HG03108 (cell line): Measurements from ENCODE around the gene ZNF549.
"Not testable (repeated sequence)": the region's sequence is repeated elsewhere in the genome, so short reads cannot be mapped to it uniquely, and the experiment has no call there.

Source experiments
- ATAC-seq: cut with Tn5 transposase; IDR thresholded peaks from one replicate; pipeline ENCODE4 v1.9.1; 2021; ENCODE audit warnings: moderate library complexity; ENCODE audit not compliant: unreplicated experiment

The ZNF549 gene

DNA sequence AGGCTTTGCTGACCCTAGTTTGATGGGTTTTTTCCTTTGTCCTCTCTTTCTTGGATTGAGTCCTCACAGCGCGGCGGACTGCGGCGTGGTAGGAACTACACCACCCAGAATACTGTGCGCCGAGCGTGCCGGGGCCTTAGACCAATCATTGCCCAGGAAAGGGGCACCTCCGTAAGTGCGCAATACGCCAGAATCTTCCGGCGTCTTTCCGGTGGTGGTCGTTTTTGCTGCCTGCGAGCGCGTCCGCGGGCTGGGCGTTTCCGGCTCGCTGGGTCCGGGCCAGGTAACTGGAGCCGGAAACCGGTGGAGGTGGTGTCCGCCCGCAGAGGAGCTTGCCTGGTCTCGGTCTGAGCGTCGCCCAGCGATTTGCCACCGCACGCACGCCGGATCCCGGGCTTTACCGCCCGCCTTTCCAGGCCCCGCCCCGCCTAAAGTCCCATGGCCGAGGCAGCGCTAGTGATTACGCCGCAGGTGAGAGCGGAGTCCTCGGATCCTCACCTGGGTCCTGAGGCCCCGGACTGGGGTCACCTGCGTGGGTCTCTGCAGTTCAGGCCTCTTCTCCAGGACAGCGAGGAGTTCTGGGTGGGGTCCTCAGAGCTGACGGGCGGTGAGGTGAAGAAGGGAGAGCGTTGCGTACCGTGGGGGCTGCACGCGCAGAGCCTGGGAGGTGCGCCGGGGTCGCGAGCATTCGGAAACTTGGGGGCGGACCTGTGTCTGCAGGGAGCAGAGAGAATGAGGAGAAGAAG is at the start of gene ZNF549:
TSS of gene ZNF549 (plus strand) at position 221 of the 746 bp plus-strand sequence. CDS start at position 439, 218 bp downstream.
- ATAC-seq, result peak; percentile 98

- ATAC-seq, result peak; percentile 94
These were observed 39.5 kb upstream of the ZNF549 start, which contains the start of gene ZNF419 for GRCh38 chr19:57487477-57488298. Gene ZNF419, plus strand, starts transcription at chr19:57487750. Its CDS starts 201 bp downstream, at chr19:57487951.

DNA sequence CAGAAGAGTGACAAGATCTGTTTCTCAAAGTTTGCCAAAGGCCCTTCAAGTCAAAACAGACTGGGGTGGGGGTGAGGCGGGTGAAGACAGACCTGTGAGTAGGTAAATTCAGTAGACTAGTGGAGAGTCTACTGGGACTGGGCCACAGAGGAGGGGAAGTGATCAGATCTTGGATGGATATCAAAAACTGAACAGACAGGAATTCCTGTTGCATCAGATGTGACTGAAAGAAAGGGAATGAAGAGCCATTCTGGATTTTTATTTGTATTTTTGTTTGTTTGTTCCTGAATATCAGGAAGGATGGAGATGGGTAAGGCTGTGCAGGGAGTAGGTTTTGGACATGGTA is 38.9 kb upstream of the ZNF549 start:
- not testable (repeated sequence) for ATAC-seq

GRCh38 chr19:57499332-57499679 is 27.9 kb upstream of the ZNF549 start:
- not testable (repeated sequence) for ATAC-seq

DNA sequence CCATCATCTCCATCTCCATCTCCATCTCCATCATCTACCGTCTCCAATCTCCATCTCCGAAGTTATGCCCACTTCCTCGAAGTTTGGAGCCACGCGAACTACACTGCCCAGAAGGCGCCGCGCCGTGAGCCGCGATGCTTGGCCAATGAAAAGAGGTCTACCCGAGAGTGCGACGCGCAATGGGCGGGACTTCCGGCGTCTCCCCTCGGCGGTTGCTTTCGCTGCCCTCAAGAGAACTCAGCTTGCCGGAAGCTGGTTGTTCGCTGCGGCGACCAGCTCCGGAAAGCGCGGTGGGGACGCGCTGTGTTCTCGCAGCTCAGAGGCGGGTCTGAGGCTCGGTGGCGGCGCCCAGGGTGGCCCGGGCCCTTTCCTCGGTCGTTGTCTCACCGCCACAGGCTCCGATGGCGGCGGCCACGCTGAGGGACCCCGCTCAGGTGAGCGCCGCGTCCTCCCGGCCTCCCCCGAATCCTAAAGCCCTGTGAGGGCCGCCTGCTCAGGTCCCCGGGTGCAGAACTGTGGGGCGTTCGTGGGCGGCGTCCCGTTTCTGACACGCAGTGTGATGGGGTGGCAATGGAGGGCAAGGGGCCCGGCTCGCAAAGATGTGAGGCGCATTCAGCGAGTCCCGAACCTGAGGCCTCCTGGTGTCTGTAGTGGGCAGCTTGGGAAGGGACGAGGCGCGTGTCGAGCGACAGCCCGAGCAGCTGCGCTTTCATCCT is 27.3 kb upstream of the ZNF549 start, which contains the start of gene ZNF773:
TSS of gene ZNF773 (plus strand) at position 259 of the 716 bp plus-strand sequence. CDS start at position 402, 143 bp downstream.
- peak; percentile 97 for ATAC-seq

DNA sequence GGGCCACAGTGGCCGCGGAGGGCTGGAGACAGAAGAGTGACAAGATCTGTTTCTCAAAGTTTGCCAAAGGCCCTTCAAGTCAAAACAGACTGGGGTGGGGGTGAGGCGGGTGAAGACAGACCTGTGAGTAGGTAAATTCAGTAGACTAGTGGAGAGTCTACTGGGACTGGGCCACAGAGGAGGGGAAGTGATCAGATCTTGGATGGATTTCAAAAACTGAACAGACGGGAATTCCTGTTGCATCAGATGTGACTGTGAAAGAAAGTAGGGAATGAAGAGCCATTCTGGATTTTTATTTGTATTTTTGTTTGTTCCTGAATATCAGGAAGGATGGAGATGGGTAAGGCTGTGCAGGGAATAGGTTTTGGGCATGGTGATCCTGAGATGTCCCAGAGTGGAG is 26.8 kb upstream of the ZNF549 start:
- ATAC-seq, result not testable (repeated sequence)

DNA sequence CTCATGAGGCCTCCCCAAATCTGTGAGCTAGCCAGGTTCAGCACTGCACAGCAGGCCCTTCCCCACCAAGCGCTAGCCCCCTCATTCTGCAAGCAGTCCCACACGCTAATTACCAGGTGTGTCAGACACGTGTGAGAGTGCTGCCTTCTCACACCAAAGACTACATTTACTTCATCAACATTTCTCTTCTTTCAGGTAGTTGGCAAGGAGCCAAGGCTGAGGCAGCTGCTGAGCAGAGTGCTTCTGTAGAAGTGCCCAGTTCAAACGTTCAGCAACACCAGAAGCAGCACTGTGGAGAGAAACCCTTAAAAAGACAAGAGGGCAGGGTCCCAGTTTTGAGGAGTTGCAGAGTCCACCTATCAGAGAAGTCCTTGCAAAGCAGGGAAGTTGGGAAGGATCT is 21.0 kb upstream of the ZNF549 start:
- ATAC-seq, result no peak

DNA sequence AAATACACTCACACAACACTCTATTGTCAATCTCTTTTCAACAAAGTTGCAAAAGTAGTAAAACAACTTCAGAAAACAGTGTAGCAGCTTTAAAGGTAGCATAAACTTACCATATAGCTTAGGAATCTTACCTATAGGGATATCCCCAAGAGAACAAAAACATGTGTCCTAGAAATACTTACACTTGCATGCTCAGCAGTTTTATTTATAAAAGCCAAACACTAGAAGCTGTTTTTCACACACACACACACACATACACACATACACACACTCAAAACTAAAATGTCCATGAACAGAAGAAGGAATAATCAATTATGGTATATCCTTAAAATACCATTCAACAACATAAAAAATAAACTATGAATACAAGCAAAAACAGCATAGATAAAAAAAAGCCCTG is 15.7 kb upstream of the ZNF549 start:
- no peak for ATAC-seq

DNA sequence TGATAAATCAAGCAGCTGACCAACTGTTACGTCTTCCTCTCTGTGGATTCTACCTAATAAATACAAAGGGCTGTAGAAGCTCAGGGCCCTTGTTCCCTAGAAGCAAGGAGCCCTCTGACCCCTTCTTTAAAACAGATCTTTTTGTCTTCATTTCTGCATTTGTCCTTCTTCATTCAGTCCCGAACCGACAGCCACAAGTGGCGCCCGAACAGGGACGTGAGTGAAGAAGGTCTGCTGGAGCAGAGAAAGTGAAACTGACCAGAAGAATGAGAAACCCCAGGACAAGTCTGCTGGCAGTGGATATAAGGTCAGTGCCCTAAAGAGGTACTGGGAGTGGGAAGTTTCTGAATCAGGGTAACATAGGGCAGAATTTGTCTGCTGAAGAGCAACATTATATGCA is 14.3 kb upstream of the ZNF549 start:
- no peak for ATAC-seq

- ATAC-seq, result no peak
These were observed 11.9 kb upstream of the ZNF549 start for GRCh38 chr19:57515255-57515654.

GRCh38 chr19:57518021-57518420 is 9.1 kb upstream of the ZNF549 start:
- ATAC-seq, result not testable (repeated sequence)

DNA sequence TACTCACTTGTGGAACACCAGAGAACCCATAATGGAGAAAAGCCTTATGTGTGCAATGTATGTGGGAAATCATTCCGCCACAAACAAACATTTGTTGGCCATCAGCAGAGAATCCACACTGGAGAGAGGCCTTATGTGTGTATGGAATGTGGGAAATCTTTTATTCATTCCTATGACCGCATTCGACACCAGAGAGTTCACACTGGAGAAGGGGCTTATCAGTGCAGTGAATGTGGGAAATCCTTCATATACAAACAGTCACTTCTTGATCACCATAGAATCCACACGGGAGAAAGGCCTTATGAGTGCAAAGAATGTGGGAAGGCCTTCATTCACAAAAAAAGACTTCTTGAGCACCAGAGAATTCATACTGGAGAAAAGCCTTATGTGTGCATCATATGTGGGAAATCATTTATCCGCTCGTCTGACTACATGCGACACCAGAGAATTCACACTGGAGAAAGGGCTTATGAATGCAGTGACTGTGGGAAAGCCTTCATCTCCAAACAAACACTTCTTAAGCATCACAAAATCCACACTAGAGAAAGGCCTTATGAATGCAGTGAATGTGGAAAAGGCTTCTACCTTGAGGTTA is 10.9 kb downstream of the ZNF549 start:
- no peak for ATAC-seq

GRCh38 chr19:57546513-57546912 is 19.4 kb downstream of the ZNF549 start:
- ATAC-seq, result no peak

GRCh38 chr19:57552432-57552831 is 25.3 kb downstream of the ZNF549 start:
- no peak for ATAC-seq

DNA sequence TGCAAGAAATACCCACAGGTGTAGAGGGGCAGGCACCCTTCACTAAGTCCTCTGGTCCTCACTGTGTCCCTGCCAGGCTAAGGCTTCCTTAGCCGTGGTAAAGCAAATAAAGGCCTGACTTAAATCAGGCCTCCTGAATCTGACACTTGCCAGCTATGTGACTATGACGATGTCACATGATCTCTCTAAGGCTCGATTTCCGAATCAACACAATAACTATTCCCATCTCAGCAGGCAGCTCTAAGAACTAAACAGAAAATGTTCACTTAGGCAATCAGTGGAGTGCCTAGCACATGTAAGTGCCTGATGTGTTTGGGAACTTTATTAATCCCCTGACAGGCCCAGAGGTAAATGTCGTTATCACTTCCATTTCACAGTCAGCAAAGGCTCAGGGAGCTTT is 30.5 kb downstream of the ZNF549 start:
- ATAC-seq, result no peak

- no peak for ATAC-seq
These were observed 31.4 kb downstream of the ZNF549 start for GRCh38 chr19:57558525-57558924.

GRCh38 chr19:57559008-57559403 is 31.9 kb downstream of the ZNF549 start:
- no peak for ATAC-seq

- peak; percentile 95 for ATAC-seq
These were observed 32.4 kb downstream of the ZNF549 start, which contains the start of gene ZNF550 for GRCh38 chr19:57559404-57560025. Gene ZNF550, minus strand, starts transcription at chr19:57559863. Its CDS starts 181 bp downstream, at chr19:57559682.

- no peak for ATAC-seq
These were observed 32.9 kb downstream of the ZNF549 start for GRCh38 chr19:57560049-57560491.

- no peak for ATAC-seq
These were observed 36.4 kb downstream of the ZNF549 start for GRCh38 chr19:57563547-57563946.
